Activated CD4-positive, alpha-beta T cell treated with anti-CD3 and anti-CD28 coated beads, Interleukin-2, amount 50 U/mL, for 4 hours (primary cell): ENCODE measurements around the gene KLHDC8A.
"Not testable (repeated sequence)": the region's sequence is repeated elsewhere in the genome, so short reads cannot be mapped to it uniquely, and the experiment has no call there.

ENCODE experiments used
- DNase-seq, 2 experiments: peaks; one replicate each; pipeline ENCODE4 v3.0.0-alpha.2; 2020

Gene KLHDC8A

GRCh38 chr1:205370780-205371179 is 14.1 kb upstream of the KLHDC8A start:
- DNase-seq, result no peak

GRCh38 chr1:205369701-205370123 is 13.0 kb upstream of the KLHDC8A start:
- DNase-seq, result no peak

- no peak for DNase-seq
These were observed 11.8 kb upstream of the KLHDC8A start for GRCh38 chr1:205368478-205368877.

GRCh38 chr1:205365945-205366463 is 9.3 kb upstream of the KLHDC8A start:
- no peak for DNase-seq

GRCh38 chr1:205365086-205365485 is 8.4 kb upstream of the KLHDC8A start:
- DNase-seq, result not testable (repeated sequence)

- DNase-seq, result no peak
These were observed 4.2 kb upstream of the KLHDC8A start for GRCh38 chr1:205360891-205361290.

GRCh38 chr1:205359771-205360565 is 3.2 kb upstream of the KLHDC8A start:
- no peak for DNase-seq

GRCh38 chr1:205358579-205358978 is 1.9 kb upstream of the KLHDC8A start:
- DNase-seq, result no peak

- no peak for DNase-seq
These were observed 845 bp upstream of the KLHDC8A start for GRCh38 chr1:205357567-205357966.

GRCh38 chr1:205355075-205355453 is 1.7 kb downstream of the KLHDC8A start:
- DNase-seq, result no peak

GRCh38 chr1:205354259-205355074 is 2.3 kb downstream of the KLHDC8A start:
- DNase-seq, result peak; percentile 51

GRCh38 chr1:205353612-205354011 is 3.1 kb downstream of the KLHDC8A start:
- no peak for DNase-seq

GRCh38 chr1:205353191-205353590 is 3.5 kb downstream of the KLHDC8A start:
- no peak for DNase-seq

GRCh38 chr1:205351984-205352713 is 4.6 kb downstream of the KLHDC8A start:
- no peak for DNase-seq

GRCh38 chr1:205350691-205351141 is 6.0 kb downstream of the KLHDC8A start:
- no peak for DNase-seq

- DNase-seq, result no peak
These were observed 6.6 kb downstream of the KLHDC8A start for GRCh38 chr1:205350124-205350523.

- DNase-seq, result no peak
These were observed 7.9 kb downstream of the KLHDC8A start for GRCh38 chr1:205348554-205349487.

GRCh38 chr1:205346956-205347574 is 9.7 kb downstream of the KLHDC8A start:
- DNase-seq, result no peak

- DNase-seq, result no peak
These were observed 11.0 kb downstream of the KLHDC8A start for GRCh38 chr1:205345761-205346160.

- peak; percentile 43 to 56 for DNase-seq
These were observed 12.4 kb downstream of the KLHDC8A start for GRCh38 chr1:205344066-205344928.
